Body of pancreas (tissue), 4 donors: ENCODE results near the gene CMTM8. TPM values are rescaled to one million over a fixed set of nuclear protein-coding genes. Genes with fewer than 3 reads are reported as not detected.
A peak's percentile ranks its signal among the peaks of the same experiment; 100 is the strongest.

Source experiments
- ATAC-seq: fragments of 150-250 bp; one replicate; pipeline ENCODE4 v1.9.1; 2016
- DNase-seq, 4 donors: peaks; one replicate each; pipeline ENCODE4 v3.0.0-alpha.2; 2019
- H3K27ac ChIP-seq, 4 donors: fragments of 200-600 bp; sonication (generic); 1 replicate in 3 of 4; 2 replicates in 1 of 4; pipeline versions ENCODE4 v1.5.1 to v1.6.1; 2016 to 2019; ENCODE audit warnings: mild to moderate bottlenecking in 1 of 4, mixed read lengths in 1 of 4, moderate library complexity in 1 of 4
- H3K27me3 ChIP-seq, 2 donors: fragments of 200-600 bp; sonication (generic); one replicate each; pipeline ENCODE4 v1.6.0; 2016; ENCODE audit warnings: mild to moderate bottlenecking in 1 of 2
- H3K36me3 ChIP-seq, 2 donors: fragments of 200-600 bp; sonication (generic); replicated peaks in 1 of 2; 2 replicates each; pipeline ENCODE4 v1.5.1; 2016; ENCODE audit warnings: low read depth in 2 of 2; ENCODE audit not compliant: insufficient read depth in 1 of 2
- H3K4me1 ChIP-seq: fragments of 200-600 bp; sonication (generic); one replicate; pipeline ENCODE4 v1.6.0; 2016
- H3K4me3 ChIP-seq, 2 donors: fragments of 200-600 bp; sonication (generic); 1 replicate in 1 of 2; 2 replicates in 1 of 2; pipeline ENCODE4 v1.5.1; 2016 to 2019
- H3K9me3 ChIP-seq, 3 donors: fragments of 200-600 bp; sonication (generic); 1 replicate in 2 of 3; 2 replicates in 1 of 3; pipeline ENCODE4 v1.5.1; 2016
- POLR2A ChIP-seq, 3 donors: fragments of 450-650 bp; IDR thresholded peaks; one replicate each; pipeline ENCODE4 v1.6.1; 2016; ENCODE audit warnings: antibody characterized with exemption in 3 of 3, mild to moderate bottlenecking in 2 of 3
- WGBS, 2 donors: methylation state at CpG; one replicate each; pipeline ENCODE4 v1.1.5; 2017; 5-methylcytosine and 5-hydroxymethylcytosine counted together
- intact Hi-C: fragments of 100-400 bp; cut with DNase I; formaldehyde crosslinking; loops from one replicate; pipeline ENCODE4 v1.15.1; 2023
- total RNA-seq, 2 donors: library from RNA; depleted of rRNA; stranded (reverse); fragments of >200 nt; gene quantifications; one replicate each; pipeline ENCODE4 v1.1.0, GENCODE V29; 2016
- TF ChIP-seq, protein P1 (sequence below), 7 experiments: fragments of 450-650 bp in 4 of 7; fragments of 200-600 bp in 3 of 7; sonication (generic) in 3 of 7; IDR thresholded peaks; one replicate each; pipeline ENCODE4 v1.5.1; 2016 to 2019; ENCODE audit warnings: antibody characterized with exemption in 7 of 7

Gene CMTM8
- total RNA-seq, 2 donors from 2014 or later: 22.7 to 31.4 TPM

GRCh38 chr3:32312251-32312650 is 73.8 kb downstream of the CMTM8 start:
- no peaks in the 10 kb centered on the region for H3K27me3 ChIP-seq
- H3K36me3 ChIP-seq: no peaks in the 10 kb centered on the region
- no peaks in the 10 kb centered on the region for H3K9me3 ChIP-seq
- H3K4me1 ChIP-seq: peaks cover 43% of the 10 kb centered on the region
- H3K27ac ChIP-seq: no peak overlapping the region
- ATAC-seq (no peak), DNase-seq (no peak)
- no peak for TF ChIP-seq POLR2A (IDR thresholded peaks at IDR 0.05)
- TF ChIP-seq, protein P1, sequence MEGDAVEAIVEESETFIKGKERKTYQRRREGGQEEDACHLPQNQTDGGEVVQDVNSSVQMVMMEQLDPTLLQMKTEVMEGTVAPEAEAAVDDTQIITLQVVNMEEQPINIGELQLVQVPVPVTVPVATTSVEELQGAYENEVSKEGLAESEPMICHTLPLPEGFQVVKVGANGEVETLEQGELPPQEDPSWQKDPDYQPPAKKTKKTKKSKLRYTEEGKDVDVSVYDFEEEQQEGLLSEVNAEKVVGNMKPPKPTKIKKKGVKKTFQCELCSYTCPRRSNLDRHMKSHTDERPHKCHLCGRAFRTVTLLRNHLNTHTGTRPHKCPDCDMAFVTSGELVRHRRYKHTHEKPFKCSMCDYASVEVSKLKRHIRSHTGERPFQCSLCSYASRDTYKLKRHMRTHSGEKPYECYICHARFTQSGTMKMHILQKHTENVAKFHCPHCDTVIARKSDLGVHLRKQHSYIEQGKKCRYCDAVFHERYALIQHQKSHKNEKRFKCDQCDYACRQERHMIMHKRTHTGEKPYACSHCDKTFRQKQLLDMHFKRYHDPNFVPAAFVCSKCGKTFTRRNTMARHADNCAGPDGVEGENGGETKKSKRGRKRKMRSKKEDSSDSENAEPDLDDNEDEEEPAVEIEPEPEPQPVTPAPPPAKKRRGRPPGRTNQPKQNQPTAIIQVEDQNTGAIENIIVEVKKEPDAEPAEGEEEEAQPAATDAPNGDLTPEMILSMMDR (IDR thresholded peaks at IDR 0.05): no peak
- WGBS, 2 donors: 67 to 79% methylated on average over 1 of the region's 1 CpG
- intact Hi-C loops: no loop called here
- no peak overlapping the region for H3K4me3 ChIP-seq

GRCh38 chr3:32313169-32313568 is 74.7 kb downstream of the CMTM8 start:
- peak overlapping the region in 2 of 4 donors; percentile 26 to 50 for H3K27ac ChIP-seq
- 89 to 97% methylated on average over 6 of the region's 6 CpGs for WGBS, 2 donors
- DNase-seq (no peak), ATAC-seq (no peak)
- H3K4me3 ChIP-seq: no peak overlapping the region
- TF ChIP-seq POLR2A (IDR thresholded peaks at IDR 0.05): no peak
- TF ChIP-seq, protein P1 (IDR thresholded peaks at IDR 0.05): no peak
- no peaks in the 10 kb centered on the region for H3K9me3 ChIP-seq
- intact Hi-C loops: no loop called here
- H3K36me3 ChIP-seq: no peaks in the 10 kb centered on the region
- peaks cover 37% of the 10 kb centered on the region for H3K4me1 ChIP-seq
- H3K27me3 ChIP-seq: no peaks in the 10 kb centered on the region

GRCh38 chr3:32313723-32314473 is 75.4 kb downstream of the CMTM8 start:
- H3K27ac ChIP-seq: peak overlapping the region in 2 of 4 donors; percentile 11 to 50
- H3K27me3 ChIP-seq: no peaks in the 10 kb centered on the region
- DNase-seq (no peak), ATAC-seq (peak; percentile 73)
- intact Hi-C loops: no loop called here
- H3K36me3 ChIP-seq: no peaks in the 10 kb centered on the region
- no peak overlapping the region for H3K4me3 ChIP-seq
- peaks cover 37% of the 10 kb centered on the region for H3K4me1 ChIP-seq
- no peaks in the 10 kb centered on the region for H3K9me3 ChIP-seq
- TF ChIP-seq POLR2A (IDR thresholded peaks at IDR 0.05): no peak
- TF ChIP-seq, protein P1 (IDR thresholded peaks at IDR 0.05): no peak
- 56 to 57% methylated on average over 5 of the region's 5 CpGs for WGBS, 2 donors

- intact Hi-C loops: no loop called here
- peaks cover 37% of the 10 kb centered on the region for H3K4me1 ChIP-seq
- peak overlapping the region in 2 of 4 donors; percentile 9 to 56 for H3K27ac ChIP-seq
- DNase-seq: peak; percentile 49 to 67 (median 60)
- no peaks in the 10 kb centered on the region for H3K9me3 ChIP-seq
- peak; percentile 62 for ATAC-seq
- H3K27me3 ChIP-seq: no peaks in the 10 kb centered on the region
- WGBS, 2 donors: 79 to 97% methylated on average over 3 of the region's 3 CpGs
- H3K4me3 ChIP-seq: no peak overlapping the region
- no peak for TF ChIP-seq POLR2A (IDR thresholded peaks at IDR 0.05)
- TF ChIP-seq, protein P1 (IDR thresholded peaks at IDR 0.05): no peak
- no peaks in the 10 kb centered on the region for H3K36me3 ChIP-seq
Measured at GRCh38 chr3:32315441-32315840, 77.0 kb downstream of the CMTM8 start.

GRCh38 chr3:32316319-32316718 is 77.8 kb downstream of the CMTM8 start:
- TF ChIP-seq POLR2A (IDR thresholded peaks at IDR 0.05): no peak
- TF ChIP-seq, protein P1 (IDR thresholded peaks at IDR 0.05): no peak
- DNase-seq: no peak
- Histone ChIP-seq H3K36me3 (no peaks in the 10 kb centered on the region), H3K4me1 (peaks cover 39% of the 10 kb centered on the region), H3K27ac (no peak overlapping the region), H3K9me3 (no peaks in the 10 kb centered on the region), H3K4me3 (no peak overlapping the region), H3K27me3 (no peaks in the 10 kb centered on the region)
- intact Hi-C loops: no loop called here
- ATAC-seq: no peak
- whole genome bisulfite sequencing, 2 donors: 56 to 59% methylated on average over 2 of the region's 2 CpGs
